Femur (tissue), 1 donor: ENCODE data around the gene PITPNC1.
"Not testable (repeated sequence)": the region's sequence is repeated elsewhere in the genome, so short reads cannot be mapped to it uniquely, and the experiment has no call there.

Experiments
- DNase-seq: peaks from one replicate; pipeline ENCODE4 v3.0.0-alpha.2; 2017

Gene PITPNC1

GRCh38 chr17:67633751-67634211 lies 256.7 kb downstream of the PITPNC1 start:
- peak; percentile 24 for DNase-seq

GRCh38 chr17:67635681-67636080 lies 258.6 kb downstream of the PITPNC1 start:
- DNase-seq, result no peak

GRCh38 chr17:67636312-67636711 lies 259.2 kb downstream of the PITPNC1 start:
- no peak for DNase-seq

GRCh38 chr17:67636834-67637520 lies 259.9 kb downstream of the PITPNC1 start:
- DNase-seq, result no peak

- no peak for DNase-seq
Observed at GRCh38 chr17:67637901-67638641, 261.0 kb downstream of the PITPNC1 start.

- no peak for DNase-seq
Observed at GRCh38 chr17:67638871-67639270, 261.8 kb downstream of the PITPNC1 start.

GRCh38 chr17:67639555-67639954 lies 262.5 kb downstream of the PITPNC1 start:
- DNase-seq, result no peak

GRCh38 chr17:67639979-67640378 lies 262.9 kb downstream of the PITPNC1 start:
- DNase-seq, result peak; percentile 73

- DNase-seq, result no peak
Observed at GRCh38 chr17:67642488-67642887, 265.4 kb downstream of the PITPNC1 start.

GRCh38 chr17:67644061-67644460 lies 267.0 kb downstream of the PITPNC1 start:
- DNase-seq, result no peak

GRCh38 chr17:67645195-67645594 lies 268.1 kb downstream of the PITPNC1 start:
- DNase-seq, result not testable (repeated sequence)

GRCh38 chr17:67646472-67646871 lies 269.4 kb downstream of the PITPNC1 start:
- no peak for DNase-seq

GRCh38 chr17:67647482-67647881 lies 270.4 kb downstream of the PITPNC1 start:
- DNase-seq, result no peak

GRCh38 chr17:67648032-67648905 lies 271.2 kb downstream of the PITPNC1 start:
- no peak for DNase-seq

- DNase-seq, result not testable (repeated sequence)
Observed at GRCh38 chr17:67648906-67649295, 271.8 kb downstream of the PITPNC1 start.

- no peak for DNase-seq
Observed at GRCh38 chr17:67649891-67650290, 272.8 kb downstream of the PITPNC1 start.

GRCh38 chr17:67651218-67651579 lies 274.1 kb downstream of the PITPNC1 start:
- DNase-seq, result not testable (repeated sequence)

- DNase-seq, result no peak
Observed at GRCh38 chr17:67652433-67652832, 275.4 kb downstream of the PITPNC1 start.

- DNase-seq, result no peak
Observed at GRCh38 chr17:67655478-67656148, 278.5 kb downstream of the PITPNC1 start.

GRCh38 chr17:67656494-67657203 lies 279.6 kb downstream of the PITPNC1 start:
- DNase-seq, result no peak

GRCh38 chr17:67657596-67657995 lies 280.5 kb downstream of the PITPNC1 start:
- no peak for DNase-seq

- DNase-seq, result no peak
Observed at GRCh38 chr17:67658265-67658664, 281.2 kb downstream of the PITPNC1 start.
